Smooth muscle cell (in vitro differentiated cells): ENCODE data around the gene EHD1. TPM values are rescaled to one million over a fixed set of nuclear protein-coding genes. Genes with fewer than 3 reads are reported as not detected.

ENCODE experiments used
- DNase-seq: peaks from one replicate; lab custom pipeline; 2025; ENCODE audit not compliant: unreplicated experiment; lab: John Stamatoyannopoulos, UW
- H2AFZ ChIP-seq: fragments of 200-600 bp; sonication (generic); 2 replicates; pipeline ENCODE4 v1.6.0; 2016; ENCODE audit warnings: antibody characterized with exemption, low read depth, mild to moderate bottlenecking
- H3F3A ChIP-seq: fragments of 200-600 bp; sonication (generic); 2 replicates; pipeline ENCODE4 v1.6.0; 2017; ENCODE audit warnings: antibody characterized with exemption, low read depth
- H3K27ac ChIP-seq: fragments of 200-600 bp; sonication (generic); 2 replicates; pipeline ENCODE4 v1.5.1; 2016; ENCODE audit warnings: low read depth, mild to moderate bottlenecking
- H3K27me3 ChIP-seq: fragments of 200-600 bp; sonication (generic); 2 replicates; pipeline ENCODE4 v1.6.1; 2016; ENCODE audit warnings: low read depth, mild to moderate bottlenecking
- H3K36me3 ChIP-seq: fragments of 200-600 bp; sonication (generic); 2 replicates; pipeline ENCODE4 v1.5.1; 2016; ENCODE audit warnings: low read depth
- H3K4me1 ChIP-seq: fragments of 200-600 bp; sonication (generic); 2 replicates; pipeline ENCODE4 v1.5.1; 2016; ENCODE audit warnings: low read depth
- H3K4me2 ChIP-seq: fragments of 200-600 bp; sonication (generic); 2 replicates; pipeline ENCODE4 v1.6.0; 2016; ENCODE audit warnings: mild to moderate bottlenecking
- H3K4me3 ChIP-seq: fragments of 200-600 bp; sonication (generic); 2 replicates; pipeline ENCODE4 v1.5.1; 2016; ENCODE audit warnings: mild to moderate bottlenecking
- H3K79me2 ChIP-seq: fragments of 200-600 bp; sonication (generic); 2 replicates; pipeline ENCODE4 v1.6.0; 2016; ENCODE audit warnings: low read depth, mild to moderate bottlenecking
- H3K9ac ChIP-seq: fragments of 200-600 bp; sonication (generic); 2 replicates; pipeline ENCODE4 v1.6.0; 2016; ENCODE audit warnings: low read depth
- H3K9me3 ChIP-seq: fragments of 200-600 bp; sonication (generic); replicated peaks from 2 replicates; pipeline ENCODE4 v1.5.1; 2016; ENCODE audit warnings: low read depth
- H4K20me1 ChIP-seq: fragments of 200-600 bp; sonication (generic); 2 replicates; pipeline ENCODE4 v1.6.0; 2016; ENCODE audit warnings: low read depth
- WGBS: methylation state at CpG from one replicate; pipeline ENCODE4 v1.1.7; 2016; ENCODE audit warnings: low lambda C conversion rate; 5-methylcytosine and 5-hydroxymethylcytosine counted together
- polyA plus RNA-seq: library from polyadenylated mRNA; unstranded; fragments of >200 nt; fragmentation: Nextera tagmentation; extraction: Ambion mirVana; gene quantifications from 2 replicates; pipeline ENCODE4 v1.2.1, GENCODE V29; 2016
- total RNA-seq: library from RNA; depleted of rRNA; stranded (reverse); fragments of >200 nt; gene quantifications from 2 replicates; pipeline ENCODE4 v1.2.3, GENCODE V29; 2014
- TF ChIP-seq, protein P1 (sequence below): fragments of 200-600 bp; sonication (generic); IDR thresholded peaks from 2 replicates; pipeline ENCODE4 v1.5.1; 2017; ENCODE audit warnings: borderline replicate concordance, mild to moderate bottlenecking, antibody characterized with exemption; ENCODE audit not compliant: insufficient read depth, poor library complexity, severe bottlenecking

The EHD1 gene
- total and polyA plus RNA-seq, 2 experiments from 2014 or later, result 42.8 to 59.8 TPM

DNA sequence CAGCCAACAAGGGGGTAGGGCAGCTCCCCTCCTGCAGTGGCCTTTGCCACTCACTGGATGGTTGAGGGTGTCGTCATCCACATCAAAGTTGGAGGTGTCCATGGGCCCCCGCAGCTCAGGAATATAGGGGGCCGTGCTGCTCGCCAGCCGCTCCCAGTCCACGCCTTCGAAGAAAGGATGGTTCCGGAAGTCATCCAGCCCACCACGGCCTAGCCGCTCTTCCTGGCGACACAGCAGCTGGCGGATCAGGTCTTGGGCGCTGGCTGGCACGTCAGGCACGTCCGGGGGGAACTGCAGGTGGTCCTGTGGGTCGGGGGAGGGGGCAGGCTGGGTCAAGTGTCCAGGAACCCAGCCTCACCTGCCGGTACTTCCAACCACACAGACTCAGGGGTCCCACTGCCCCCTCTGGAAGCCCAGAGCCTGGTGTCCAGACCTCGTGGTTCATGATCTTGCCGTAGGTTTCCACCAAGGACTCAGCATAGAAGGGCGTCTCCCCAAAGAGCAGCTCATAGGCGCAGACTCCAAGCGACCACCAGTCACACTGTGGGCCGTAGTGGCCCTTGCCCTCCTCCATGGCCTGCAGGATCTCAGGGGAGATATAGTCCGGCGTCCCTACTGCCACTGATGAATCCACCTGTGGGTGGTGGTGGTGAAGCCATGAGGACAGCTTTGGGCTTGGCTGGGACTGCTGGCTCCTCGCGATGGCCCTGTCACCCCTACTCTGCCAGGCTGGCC, 39.7 kb downstream of the EHD1 start:
- no peak overlapping the region for H3K27ac ChIP-seq
- no peak overlapping the region for H3K4me2 ChIP-seq
- 96% methylated on average over 24 of the region's 28 CpGs for WGBS
- H3K27me3 ChIP-seq, result no peaks in the 10 kb centered on the region
- no peak overlapping the region for H3K9ac ChIP-seq
- no peaks in the 10 kb centered on the region for H4K20me1 ChIP-seq
- no peaks in the 10 kb centered on the region for H3F3A ChIP-seq
- H2AFZ ChIP-seq, result no peak overlapping the region
- no peak overlapping the region for H3K4me3 ChIP-seq
- no peaks in the 10 kb centered on the region for H3K36me3 ChIP-seq
- no peak for DNase-seq
- TF ChIP-seq, protein P1, sequence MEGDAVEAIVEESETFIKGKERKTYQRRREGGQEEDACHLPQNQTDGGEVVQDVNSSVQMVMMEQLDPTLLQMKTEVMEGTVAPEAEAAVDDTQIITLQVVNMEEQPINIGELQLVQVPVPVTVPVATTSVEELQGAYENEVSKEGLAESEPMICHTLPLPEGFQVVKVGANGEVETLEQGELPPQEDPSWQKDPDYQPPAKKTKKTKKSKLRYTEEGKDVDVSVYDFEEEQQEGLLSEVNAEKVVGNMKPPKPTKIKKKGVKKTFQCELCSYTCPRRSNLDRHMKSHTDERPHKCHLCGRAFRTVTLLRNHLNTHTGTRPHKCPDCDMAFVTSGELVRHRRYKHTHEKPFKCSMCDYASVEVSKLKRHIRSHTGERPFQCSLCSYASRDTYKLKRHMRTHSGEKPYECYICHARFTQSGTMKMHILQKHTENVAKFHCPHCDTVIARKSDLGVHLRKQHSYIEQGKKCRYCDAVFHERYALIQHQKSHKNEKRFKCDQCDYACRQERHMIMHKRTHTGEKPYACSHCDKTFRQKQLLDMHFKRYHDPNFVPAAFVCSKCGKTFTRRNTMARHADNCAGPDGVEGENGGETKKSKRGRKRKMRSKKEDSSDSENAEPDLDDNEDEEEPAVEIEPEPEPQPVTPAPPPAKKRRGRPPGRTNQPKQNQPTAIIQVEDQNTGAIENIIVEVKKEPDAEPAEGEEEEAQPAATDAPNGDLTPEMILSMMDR, result no peak
- no peaks in the 10 kb centered on the region for H3K79me2 ChIP-seq
- peaks cover 12% of the 10 kb centered on the region for H3K4me1 ChIP-seq
- no peaks in the 10 kb centered on the region for H3K9me3 ChIP-seq

DNA sequence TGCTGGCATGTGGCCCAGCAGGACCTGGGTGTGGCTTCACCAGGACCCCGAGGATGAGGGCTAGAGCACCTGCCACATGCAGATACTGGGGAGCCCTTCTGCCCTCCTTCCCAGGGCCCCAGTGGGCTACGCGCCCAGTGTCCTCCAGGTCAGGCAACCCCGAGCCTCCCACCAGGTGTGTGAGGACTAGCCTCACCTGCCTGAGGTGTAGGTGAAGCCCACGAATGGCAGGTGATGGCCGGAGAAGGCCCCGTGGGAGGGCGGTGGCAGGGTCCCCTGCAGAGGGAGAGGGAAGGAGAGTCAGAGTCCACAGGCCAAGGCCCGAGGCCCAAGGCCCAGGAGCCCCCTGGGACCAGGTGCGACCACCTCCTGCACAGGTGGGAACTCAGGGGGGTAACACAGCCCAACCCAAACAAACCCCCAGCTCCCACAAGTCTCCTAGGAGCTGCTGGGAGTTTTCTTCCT, 40.5 kb downstream of the EHD1 start:
- Histone ChIP-seq H3K4me3 (no peak overlapping the region), H3K27me3 (no peaks in the 10 kb centered on the region), H3K27ac (no peak overlapping the region), H3K4me2 (no peak overlapping the region), H3K9me3 (no peaks in the 10 kb centered on the region), H3K4me1 (peaks cover 7% of the 10 kb centered on the region), H3K36me3 (no peaks in the 10 kb centered on the region), H3K9ac (no peak overlapping the region), H2AFZ (no peak overlapping the region), H4K20me1 (no peaks in the 10 kb centered on the region), H3K79me2 (no peaks in the 10 kb centered on the region), H3F3A (no peaks in the 10 kb centered on the region)
- WGBS, result over 99% methylated on average over 10 of the region's 10 CpGs
- TF ChIP-seq, protein P1, result no peak
- no peak for DNase-seq

DNA sequence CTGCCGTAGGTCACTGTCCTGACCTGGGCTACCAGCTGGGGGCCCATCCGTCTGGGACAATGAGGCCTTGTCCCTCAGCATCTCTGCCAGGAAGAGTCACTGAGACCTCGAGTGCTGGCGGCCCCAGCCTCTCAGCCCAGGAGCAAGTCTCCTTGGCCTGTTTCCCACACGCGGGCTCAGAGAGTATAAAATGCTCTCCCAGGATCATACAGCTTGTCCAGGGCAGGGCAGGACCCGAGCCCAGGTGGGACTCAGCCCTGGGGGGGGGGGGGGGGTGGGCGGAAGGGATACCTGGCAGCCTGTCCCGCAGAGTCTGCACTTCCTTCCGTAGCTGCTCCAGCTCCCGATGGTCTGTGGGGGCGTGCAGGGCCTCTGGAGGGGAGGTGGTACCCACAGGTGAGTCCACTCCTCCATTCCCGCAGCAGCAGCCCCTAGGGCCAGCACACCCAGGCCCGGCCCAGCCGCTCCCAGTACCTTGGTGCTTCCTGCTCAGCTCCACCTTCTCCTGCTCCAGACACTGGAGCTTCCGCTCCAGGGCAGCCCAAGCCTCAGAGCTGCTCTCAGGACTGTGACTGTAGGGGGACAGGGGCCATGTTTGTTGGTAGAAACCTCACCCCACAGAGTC, 41.9 kb downstream of the EHD1 start:
- WGBS, result 98% methylated on average over 11 of the region's 16 CpGs
- no peak overlapping the region for H3K4me3 ChIP-seq
- no peaks in the 10 kb centered on the region for H3K36me3 ChIP-seq
- H3K9ac ChIP-seq, result no peak overlapping the region
- DNase-seq, result no peak
- H2AFZ ChIP-seq, result no peak overlapping the region
- H3F3A ChIP-seq, result no peaks in the 10 kb centered on the region
- no peaks in the 10 kb centered on the region for H3K4me1 ChIP-seq
- H3K79me2 ChIP-seq, result no peaks in the 10 kb centered on the region
- no peak overlapping the region for H3K27ac ChIP-seq
- H3K27me3 ChIP-seq, result no peaks in the 10 kb centered on the region
- H4K20me1 ChIP-seq, result no peaks in the 10 kb centered on the region
- H3K4me2 ChIP-seq, result no peak overlapping the region
- TF ChIP-seq, protein P1, result no peak
- no peaks in the 10 kb centered on the region for H3K9me3 ChIP-seq
